GM12865 (cell line): Measurements from ENCODE around the gene HDGFL2.

Source experiments
- DNase-seq: peaks from one replicate; pipeline ENCODE4 v3.0.0; 2010; ENCODE audit warnings: low read depth
- H3K4me3 ChIP-seq: 2 replicates; pipeline ENCODE4 v1.5.1; 2011; ENCODE audit warnings: mild to moderate bottlenecking, low read depth, low read length, control low read depth
- CTCF ChIP-seq: IDR thresholded peaks from 2 replicates; pipeline ENCODE4 v1.5.1; 2011; ENCODE audit warnings: low read length, control low read depth, low read depth, inconsistent platforms; ENCODE audit not compliant: insufficient read depth; ENCODE audit errors: missing control alignments

HDGFL2 gene

GRCh38 chr19:4529924-4530522 lies 57.9 kb downstream of the HDGFL2 start:
- no peak for DNase-seq
- no peak for TF ChIP-seq CTCF
- H3K4me3 ChIP-seq: no peak overlapping the region

GRCh38 chr19:4531562-4532165 lies 59.6 kb downstream of the HDGFL2 start:
- no peak for DNase-seq
- TF ChIP-seq CTCF: no peak
- H3K4me3 ChIP-seq: no peak overlapping the region

GRCh38 chr19:4533334-4533733 lies 61.2 kb downstream of the HDGFL2 start:
- no peak overlapping the region for H3K4me3 ChIP-seq
- no peak for DNase-seq
- TF ChIP-seq CTCF: no peak

- DNase-seq: no peak
- TF ChIP-seq CTCF: no peak
Observed at GRCh38 chr19:4533835-4534424, 61.8 kb downstream of the HDGFL2 start.

GRCh38 chr19:4534836-4535658 lies 63.0 kb downstream of the HDGFL2 start, which contains the start of gene PLIN5:
Gene PLIN5, minus strand, starts transcription at chr19:4535224. Its CDS starts 1,150 bp downstream, at chr19:4534074.
- no peak within 1 kb of the TSS for H3K4me3 ChIP-seq
- no peak for TF ChIP-seq CTCF
- peak; percentile 63 for DNase-seq

More at GRCh38 chr19:4533835-4534424, 61.8 kb downstream of the HDGFL2 start:
- H3K4me3 ChIP-seq: no peak overlapping the region

- TF ChIP-seq CTCF: no peak
- no peak overlapping the region for H3K4me3 ChIP-seq
- DNase-seq: no peak
Observed at GRCh38 chr19:4536798-4537197, 64.7 kb downstream of the HDGFL2 start.
